IPS DF 19.7 (cell line): ENCODE measurements around the gene TADA2A.
"Not testable (repeated sequence)": the region's sequence is repeated elsewhere in the genome, so short reads cannot be mapped to it uniquely, and the experiment has no call there.

Source experiments
- DNase-seq: peaks from one replicate; pipeline ENCODE4 v3.0.0-alpha.2; 2013; ENCODE audit warnings: low read depth, low spot score

The TADA2A gene

GRCh38 chr17:37399265-37399803, 7.4 kb upstream of the TADA2A start:
- no peak for DNase-seq

GRCh38 chr17:37400505-37400904, 6.2 kb upstream of the TADA2A start:
- DNase-seq, result no peak

- not testable (repeated sequence) for DNase-seq
Measured at GRCh38 chr17:37405522-37405921, 1.2 kb upstream of the TADA2A start.

GRCh38 chr17:37405955-37406634, 591 bp upstream of the TADA2A start:
- no peak for DNase-seq

- DNase-seq, result not testable (repeated sequence)
Measured at GRCh38 chr17:37408145-37408479, 1.4 kb downstream of the TADA2A start.

- DNase-seq, result no peak
Measured at GRCh38 chr17:37410357-37410756, 3.7 kb downstream of the TADA2A start.

GRCh38 chr17:37413875-37414519, 7.3 kb downstream of the TADA2A start:
- no peak for DNase-seq

GRCh38 chr17:37417852-37418251, 11.2 kb downstream of the TADA2A start:
- DNase-seq, result no peak

GRCh38 chr17:37422971-37423625, 16.4 kb downstream of the TADA2A start:
- DNase-seq, result no peak

GRCh38 chr17:37425268-37425667, 18.6 kb downstream of the TADA2A start:
- no peak for DNase-seq

- no peak for DNase-seq
Measured at GRCh38 chr17:37429039-37429438, 22.4 kb downstream of the TADA2A start.

- DNase-seq, result no peak
Measured at GRCh38 chr17:37429453-37429852, 22.8 kb downstream of the TADA2A start.

- DNase-seq, result no peak
Measured at GRCh38 chr17:37430051-37430627, 23.5 kb downstream of the TADA2A start.

GRCh38 chr17:37432671-37433070, 26.0 kb downstream of the TADA2A start:
- no peak for DNase-seq

GRCh38 chr17:37438141-37438540, 31.5 kb downstream of the TADA2A start:
- DNase-seq, result no peak

- DNase-seq, result no peak
Measured at GRCh38 chr17:37440424-37440823, 33.7 kb downstream of the TADA2A start.

GRCh38 chr17:37441369-37442014, 34.8 kb downstream of the TADA2A start:
- DNase-seq, result not testable (repeated sequence)

- no peak for DNase-seq
Measured at GRCh38 chr17:37446027-37446426, 39.3 kb downstream of the TADA2A start.

- DNase-seq, result no peak
Measured at GRCh38 chr17:37447641-37448040, 41.0 kb downstream of the TADA2A start.

GRCh38 chr17:37450112-37450511, 43.4 kb downstream of the TADA2A start:
- no peak for DNase-seq

- not testable (repeated sequence) for DNase-seq
Measured at GRCh38 chr17:37457801-37458200, 51.1 kb downstream of the TADA2A start.

- no peak for DNase-seq
Measured at GRCh38 chr17:37458805-37459204, 52.1 kb downstream of the TADA2A start.
